AG04450 (cell line): Measurements from ENCODE around the gene HTRA2. TPM values are rescaled to one million over a fixed set of nuclear protein-coding genes. Genes with fewer than 3 reads are reported as not detected.
A peak's percentile ranks its signal among the peaks of the same experiment; 100 is the strongest.

Experiments used
- CTCF ChIA-PET: fragments of 300-600, 350-600 bp; formaldehyde crosslinking; extraction: SDS; loops from one replicate; lab custom pipeline; 2022; ENCODE audit warnings: antibody characterized with exemption, inconsistent platforms; lab: Charles Lee
- POLR2A ChIA-PET: fragments of 350-600 bp; formaldehyde crosslinking; extraction: SDS; loops from one replicate; lab custom pipeline; 2021; ENCODE audit warnings: antibody characterized with exemption, inconsistent platforms; lab: Yijun Ruan, JAX
- DNase-seq: peaks from one replicate; pipeline ENCODE4 v3.0.0-alpha.2; 2011; ENCODE audit warnings: low read depth, low spot score
- H3K27ac ChIP-seq: one replicate; pipeline ENCODE4 v1.5.1; 2012; ENCODE audit warnings: low read depth, low read length, control low read depth
- H3K27me3 ChIP-seq: one replicate; pipeline ENCODE4 v1.6.0; 2012; ENCODE audit warnings: low read length; ENCODE audit not compliant: control insufficient read depth, insufficient read depth
- H3K4me3 ChIP-seq: 2 replicates; pipeline ENCODE4 v1.5.1; 2011; ENCODE audit warnings: mild to moderate bottlenecking, low read depth, low read length, control low read depth
- H3K9me3 ChIP-seq: 2 replicates; pipeline ENCODE4 v1.5.1; 2012; ENCODE audit warnings: low read length; ENCODE audit not compliant: control insufficient read depth, insufficient read depth
- polyA plus RNA-seq: library from polyadenylated mRNA; depleted of rRNA; stranded (reverse); fragments of >200 nt; gene quantifications from 2 replicates; pipeline ENCODE4 v1.2.3, GENCODE V29; 2011
- TF ChIP-seq, protein P1 (sequence below): IDR thresholded peaks from 2 replicates; pipeline ENCODE4 v1.5.1; 2011; ENCODE audit warnings: low read depth, low read length, control low read depth, inconsistent platforms

HTRA2 gene
- polyA plus RNA-seq, 1 experiment = 20.2 TPM

DNA sequence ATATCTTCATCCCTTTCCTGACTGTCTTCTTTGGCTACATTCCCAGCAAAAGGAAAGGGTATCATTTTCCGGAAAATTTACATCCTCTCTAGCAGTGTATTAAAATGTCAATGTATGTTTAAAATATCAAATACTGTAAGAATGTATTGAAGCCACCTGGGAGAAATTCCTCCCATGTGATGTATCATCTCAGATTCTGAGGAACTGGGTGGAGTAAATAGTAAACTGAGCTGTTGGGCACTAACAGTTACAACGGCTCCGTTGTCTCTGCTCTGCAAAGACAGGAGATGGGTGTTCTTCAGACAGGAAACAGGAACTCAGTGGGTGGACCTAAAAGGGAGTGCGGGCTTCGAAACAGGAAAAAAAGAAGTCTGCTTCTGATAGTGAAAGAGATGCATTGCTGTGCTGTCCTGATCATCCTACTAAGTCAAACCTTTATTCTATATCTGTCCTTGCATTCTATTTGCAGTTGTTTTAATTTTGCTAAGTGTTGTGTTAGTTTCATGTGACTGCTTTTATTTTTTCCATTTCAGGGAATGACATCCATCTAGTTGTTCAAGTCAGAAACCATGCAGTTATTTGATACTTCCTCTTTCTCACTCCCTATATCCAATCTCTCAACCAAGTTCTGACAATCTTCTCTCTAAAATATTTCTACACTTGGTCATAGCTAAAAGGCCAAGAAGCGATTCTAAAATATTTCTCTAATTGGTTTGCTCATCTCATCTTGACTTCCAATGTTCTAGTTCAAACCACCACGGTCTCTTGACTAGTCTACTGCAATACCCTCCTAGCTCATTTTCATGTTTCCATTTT is 44.2 kb downstream of the HTRA2 start:
- Histone ChIP-seq H3K27me3 (no peaks in the 10 kb centered on the region), H3K4me3 (peak overlapping the region; percentile 14; the same call in 1 of the 2 replicates), H3K9me3 (no peaks in the 10 kb centered on the region), H3K27ac (peak overlapping the region; percentile 49)
- ChIA-PET POLR2A (interaction anchor here (0.8 to 2.0 kb wide), 3 partner anchors 10 to 68 kb away, joined by 3 to 8 read pairs (median 3); no protein-coding TSS in a partner anchor), CTCF (interaction anchor here (0.7 to 4.1 kb wide), 2 partner anchors 8 to 13 kb away, joined by 5 to 27 read pairs; no protein-coding TSS in a partner anchor)
- TF ChIP-seq, protein P1, sequence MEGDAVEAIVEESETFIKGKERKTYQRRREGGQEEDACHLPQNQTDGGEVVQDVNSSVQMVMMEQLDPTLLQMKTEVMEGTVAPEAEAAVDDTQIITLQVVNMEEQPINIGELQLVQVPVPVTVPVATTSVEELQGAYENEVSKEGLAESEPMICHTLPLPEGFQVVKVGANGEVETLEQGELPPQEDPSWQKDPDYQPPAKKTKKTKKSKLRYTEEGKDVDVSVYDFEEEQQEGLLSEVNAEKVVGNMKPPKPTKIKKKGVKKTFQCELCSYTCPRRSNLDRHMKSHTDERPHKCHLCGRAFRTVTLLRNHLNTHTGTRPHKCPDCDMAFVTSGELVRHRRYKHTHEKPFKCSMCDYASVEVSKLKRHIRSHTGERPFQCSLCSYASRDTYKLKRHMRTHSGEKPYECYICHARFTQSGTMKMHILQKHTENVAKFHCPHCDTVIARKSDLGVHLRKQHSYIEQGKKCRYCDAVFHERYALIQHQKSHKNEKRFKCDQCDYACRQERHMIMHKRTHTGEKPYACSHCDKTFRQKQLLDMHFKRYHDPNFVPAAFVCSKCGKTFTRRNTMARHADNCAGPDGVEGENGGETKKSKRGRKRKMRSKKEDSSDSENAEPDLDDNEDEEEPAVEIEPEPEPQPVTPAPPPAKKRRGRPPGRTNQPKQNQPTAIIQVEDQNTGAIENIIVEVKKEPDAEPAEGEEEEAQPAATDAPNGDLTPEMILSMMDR = no peak
- DNase-seq = peak; percentile 68

- no peaks in the 10 kb centered on the region for H3K9me3 ChIP-seq
- no peak overlapping the region for H3K27ac ChIP-seq
- ChIA-PET CTCF (interaction anchor here (1.5 to 4.1 kb wide), 2 partner anchors 11 to 240 kb away, joined by 3 to 27 read pairs; no protein-coding TSS in a partner anchor), POLR2A (interaction anchor here (1.0 to 2.0 kb wide), 3 partner anchors 11 to 21 kb away, joined by 3 to 7 read pairs (median 4); no protein-coding TSS in a partner anchor)
- no peak for DNase-seq
- TF ChIP-seq, protein P1 = no peak
- H3K27me3 ChIP-seq = no peaks in the 10 kb centered on the region
- no peak overlapping the region for H3K4me3 ChIP-seq
Measured at GRCh38 chr2:74575320-74575719, 45.6 kb downstream of the HTRA2 start.

- Histone ChIP-seq H3K27ac (peak overlapping the region; percentile 83), H3K27me3 (no peaks in the 10 kb centered on the region), H3K9me3 (no peaks in the 10 kb centered on the region), H3K4me3 (no peak overlapping the region)
- POLR2A ChIA-PET = interaction anchor here (0.9 to 2.0 kb wide), 4 partner anchors 9 to 111 kb away, joined by 3 to 8 read pairs (median 6); partner anchors contain the start of genes LOXL3 and MOGS
- TF ChIP-seq, protein P1 = no peak
- CTCF ChIA-PET = interaction anchor here (0.6 to 4.1 kb wide), 6 partner anchors 9 to 241 kb away, joined by 3 to 27 read pairs (median 6); no protein-coding TSS in a partner anchor
- peak; percentile 71 for DNase-seq
Measured at GRCh38 chr2:74576211-74576862, 46.6 kb downstream of the HTRA2 start.

- no peaks in the 10 kb centered on the region for H3K27me3 ChIP-seq
- peak; percentile 70 for DNase-seq
- ChIA-PET POLR2A (interaction anchor here (0.9 to 2.0 kb wide), 5 partner anchors 10 to 119 kb away, joined by 3 to 8 read pairs (median 5); partner anchors contain the start of genes LOXL3 and MOGS), CTCF (interaction anchor here (0.6 to 4.1 kb wide), 7 partner anchors 9 to 242 kb away, joined by 3 to 27 read pairs (median 5); no protein-coding TSS in a partner anchor)
- H3K9me3 ChIP-seq = no peaks in the 10 kb centered on the region
- TF ChIP-seq, protein P1 = peak; percentile 33
- H3K4me3 ChIP-seq = no peak overlapping the region
- H3K27ac ChIP-seq = peak overlapping the region; percentile 83
Measured at GRCh38 chr2:74576863-74577229, 47.1 kb downstream of the HTRA2 start.
